H54 (cell line): ENCODE results near the gene JAG2.

ENCODE experiments used
- DNase-seq: peaks from one replicate; pipeline ENCODE4 v3.0.0; 2011; ENCODE audit warnings: low spot score, mixed read lengths; ENCODE audit not compliant: insufficient read length
- FAIRE-seq: peaks from 3 replicates; lab custom pipeline; 2011; peaks lifted over from hg19 to GRCh38; lab: Jason Lieb, UNC
- POLR2A ChIP-seq: IDR thresholded peaks from 2 replicates; pipeline ENCODE4 v1.6.1; 2011; ENCODE audit warnings: low read depth, mild to moderate bottlenecking, low read length

JAG2 gene

GRCh38 chr14:105181549-105182295 lies 13.1 kb upstream of the JAG2 start:
- DNase-seq (no peak), FAIRE-seq (no peak)
- no peak for TF ChIP-seq POLR2A

- TF ChIP-seq POLR2A, result peak; percentile 36; the same call in 1 of the 2 replicates
- no peak for FAIRE-seq
- DNase-seq, result peak; percentile 94
These were observed 12.3 kb upstream of the JAG2 start, which contains the start of gene NUDT14 for GRCh38 chr14:105180592-105181548. NUDT14 (minus strand) TSS chr14:105181312; CDS start chr14:105181209, 103 bp downstream.

- FAIRE-seq, result no peak
- DNase-seq, result no peak
- no peak for TF ChIP-seq POLR2A
These were observed 10.6 kb upstream of the JAG2 start for GRCh38 chr14:105179191-105179590.

- FAIRE-seq, result no peak
- DNase-seq, result no peak
- no peak for TF ChIP-seq POLR2A
These were observed 10.2 kb upstream of the JAG2 start for GRCh38 chr14:105178868-105179140.

- DNase-seq, result no peak
- FAIRE-seq, result no peak
- no peak for TF ChIP-seq POLR2A
These were observed 9.7 kb upstream of the JAG2 start for GRCh38 chr14:105178069-105178867.

- TF ChIP-seq POLR2A, result no peak
- FAIRE-seq, result no peak
- no peak for DNase-seq
These were observed 8.5 kb upstream of the JAG2 start for GRCh38 chr14:105177082-105177481.

- FAIRE-seq (no peak), DNase-seq (no peak)
- no peak for TF ChIP-seq POLR2A
These were observed 7.9 kb upstream of the JAG2 start for GRCh38 chr14:105176513-105176912.

- no peak for TF ChIP-seq POLR2A
- FAIRE-seq, result no peak
- no peak for DNase-seq
These were observed 5.6 kb upstream of the JAG2 start for GRCh38 chr14:105173901-105174894.

GRCh38 chr14:105173145-105173544 lies 4.6 kb upstream of the JAG2 start:
- FAIRE-seq (no peak), DNase-seq (no peak)
- TF ChIP-seq POLR2A, result no peak

GRCh38 chr14:105172476-105172875 lies 3.9 kb upstream of the JAG2 start:
- FAIRE-seq (no peak), DNase-seq (no peak)
- no peak for TF ChIP-seq POLR2A

- DNase-seq, result no peak
- TF ChIP-seq POLR2A, result no peak
- no peak for FAIRE-seq
These were observed 2.6 kb upstream of the JAG2 start for GRCh38 chr14:105171004-105171673.
